Measurements from ENCODE around the gene ACACA. TPM values are rescaled to one million over a fixed set of nuclear protein-coding genes. Genes with fewer than 3 reads are reported as not detected.

The ACACA gene
- total and polyA plus RNA-seq, 9 donors: 10.9 to 104 (median 37.9) TPM

DNA sequence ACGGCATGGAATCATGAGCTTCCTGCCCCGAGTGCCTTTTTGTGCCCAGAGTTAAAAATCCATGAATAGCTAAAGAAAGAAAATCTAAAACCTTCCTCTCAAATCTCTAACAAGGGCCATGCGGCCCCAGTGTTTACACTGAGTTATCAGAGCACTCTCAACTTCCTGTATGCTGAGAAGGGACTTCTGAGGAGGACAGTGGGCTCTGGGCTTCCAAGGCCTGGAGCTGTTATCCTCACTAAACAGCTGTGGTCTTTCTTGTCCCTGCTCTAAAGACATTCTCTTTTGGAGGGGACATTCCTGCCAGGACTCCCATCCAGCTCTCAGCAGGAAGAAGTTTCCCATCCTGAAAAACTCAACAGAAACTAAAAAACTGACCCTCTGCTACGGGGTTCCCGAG, 322.3 kb downstream of the ACACA start:
- Histone ChIP-seq H3K4me1 (ENCODE audit: insufficient read depth) (no peaks in the 10 kb centered on the region), H3K36me3 (no peaks in the 10 kb centered on the region), H3K4me3 (no peak overlapping the region), H3K27ac (no peak overlapping the region), H3K27me3 (no peaks in the 10 kb centered on the region), H3K9me3 (no peaks in the 10 kb centered on the region)
- WGBS, 3 donors: 32 to 77% (median 62%) methylated on average over 5 of the region's 5 CpGs
- DNase-seq: no peak
- intact Hi-C loops (cut with DNase I): no loop called here
- TF ChIP-seq POLR2A (IDR thresholded peaks at IDR 0.05) (no peak), EP300 (IDR thresholded peaks at IDR 0.05) (no peak)
- TF ChIP-seq, protein P1, sequence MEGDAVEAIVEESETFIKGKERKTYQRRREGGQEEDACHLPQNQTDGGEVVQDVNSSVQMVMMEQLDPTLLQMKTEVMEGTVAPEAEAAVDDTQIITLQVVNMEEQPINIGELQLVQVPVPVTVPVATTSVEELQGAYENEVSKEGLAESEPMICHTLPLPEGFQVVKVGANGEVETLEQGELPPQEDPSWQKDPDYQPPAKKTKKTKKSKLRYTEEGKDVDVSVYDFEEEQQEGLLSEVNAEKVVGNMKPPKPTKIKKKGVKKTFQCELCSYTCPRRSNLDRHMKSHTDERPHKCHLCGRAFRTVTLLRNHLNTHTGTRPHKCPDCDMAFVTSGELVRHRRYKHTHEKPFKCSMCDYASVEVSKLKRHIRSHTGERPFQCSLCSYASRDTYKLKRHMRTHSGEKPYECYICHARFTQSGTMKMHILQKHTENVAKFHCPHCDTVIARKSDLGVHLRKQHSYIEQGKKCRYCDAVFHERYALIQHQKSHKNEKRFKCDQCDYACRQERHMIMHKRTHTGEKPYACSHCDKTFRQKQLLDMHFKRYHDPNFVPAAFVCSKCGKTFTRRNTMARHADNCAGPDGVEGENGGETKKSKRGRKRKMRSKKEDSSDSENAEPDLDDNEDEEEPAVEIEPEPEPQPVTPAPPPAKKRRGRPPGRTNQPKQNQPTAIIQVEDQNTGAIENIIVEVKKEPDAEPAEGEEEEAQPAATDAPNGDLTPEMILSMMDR (IDR thresholded peaks at IDR 0.05): no peak

- DNase-seq: no peak
- no peaks in the 10 kb centered on the region for H3K4me1 ChIP-seq (ENCODE audit: insufficient read depth)
- no peak overlapping the region for H3K27ac ChIP-seq
- intact Hi-C loops (cut with DNase I): no loop called here
- TF ChIP-seq POLR2A (IDR thresholded peaks at IDR 0.05): no peak
- TF ChIP-seq EP300 (IDR thresholded peaks at IDR 0.05): no peak
- TF ChIP-seq, protein P1 (IDR thresholded peaks at IDR 0.05): no peak
- H3K27me3 ChIP-seq: no peaks in the 10 kb centered on the region
- no peak overlapping the region for H3K4me3 ChIP-seq
- H3K9me3 ChIP-seq: no peaks in the 10 kb centered on the region
- WGBS, 3 donors: 54 to 57% (median 54%) methylated on average over 6 of the region's 6 CpGs
- no peaks in the 10 kb centered on the region for H3K36me3 ChIP-seq
Measured at GRCh38 chr17:37083456-37083855, 323.2 kb downstream of the ACACA start.

- H3K27me3 ChIP-seq: no peaks in the 10 kb centered on the region
- no peak overlapping the region for H3K4me3 ChIP-seq
- H3K36me3 ChIP-seq: no peaks in the 10 kb centered on the region
- WGBS, 3 donors: 68 to 81% (median 81%) methylated on average over 4 of the region's 4 CpGs
- no peaks in the 10 kb centered on the region for H3K9me3 ChIP-seq
- H3K4me1 ChIP-seq (ENCODE audit: insufficient read depth): no peaks in the 10 kb centered on the region
- DNase-seq: no peak
- intact Hi-C loops (cut with DNase I): no loop called here
- H3K27ac ChIP-seq: no peak overlapping the region
- TF ChIP-seq, protein P1 (IDR thresholded peaks at IDR 0.05): no peak
- TF ChIP-seq POLR2A (IDR thresholded peaks at IDR 0.05): no peak
- TF ChIP-seq EP300 (IDR thresholded peaks at IDR 0.05): no peak
Measured at GRCh38 chr17:37082985-37083384, 323.7 kb downstream of the ACACA start.

GRCh38 chr17:37082311-37082860, 324.2 kb downstream of the ACACA start:
- TF ChIP-seq POLR2A (IDR thresholded peaks at IDR 0.05) (no peak), EP300 (IDR thresholded peaks at IDR 0.05) (no peak)
- Histone ChIP-seq H3K36me3 (no peaks in the 10 kb centered on the region), H3K27ac (no peak overlapping the region), H3K27me3 (no peaks in the 10 kb centered on the region), H3K4me3 (no peak overlapping the region), H3K4me1 (ENCODE audit: insufficient read depth) (no peaks in the 10 kb centered on the region), H3K9me3 (no peaks in the 10 kb centered on the region)
- 82 to 86% (median 86%) methylated on average over 8 of the region's 8 CpGs for WGBS, 3 donors
- DNase-seq: no peak
- intact Hi-C loops (cut with DNase I): no loop called here

GRCh38 chr17:37081287-37081686, 325.3 kb downstream of the ACACA start:
- Histone ChIP-seq H3K27me3 (no peaks in the 10 kb centered on the region), H3K4me3 (no peak overlapping the region), H3K27ac (no peak overlapping the region), H3K9me3 (no peaks in the 10 kb centered on the region), H3K36me3 (no peaks in the 10 kb centered on the region), H3K4me1 (ENCODE audit: insufficient read depth) (no peaks in the 10 kb centered on the region)
- TF ChIP-seq, protein P1 (IDR thresholded peaks at IDR 0.05): no peak
- TF ChIP-seq POLR2A (IDR thresholded peaks at IDR 0.05): no peak
- no peak for TF ChIP-seq EP300 (IDR thresholded peaks at IDR 0.05)
- intact Hi-C loops (cut with DNase I): no loop called here
- 70 to 89% (median 77%) methylated on average over 5 of the region's 5 CpGs for WGBS, 3 donors
- DNase-seq: no peak

All from ovary (tissue), 9 donors.